Astrocyte (in vitro differentiated cells and primary cell): ENCODE measurements around the gene KSR2.

ENCODE experiments used
- EZH2 ChIP-seq: IDR thresholded peaks from 2 replicates; pipeline ENCODE4 v1.6.1; 2012; ENCODE audit warnings: mild to moderate bottlenecking, low read length, inconsistent platforms; ENCODE audit not compliant: insufficient read depth
- TF ChIP-seq, protein P1 (sequence below): IDR thresholded peaks from 2 replicates; pipeline ENCODE4 v1.5.1; 2011; ENCODE audit warnings: low read depth, mild to moderate bottlenecking, inconsistent platforms, low read length, moderate library complexity; ENCODE audit not compliant: insufficient read depth

GRCh38 chr12:117563706-117564105, 405.1 kb downstream of the KSR2 start:
- TF ChIP-seq, protein P1, sequence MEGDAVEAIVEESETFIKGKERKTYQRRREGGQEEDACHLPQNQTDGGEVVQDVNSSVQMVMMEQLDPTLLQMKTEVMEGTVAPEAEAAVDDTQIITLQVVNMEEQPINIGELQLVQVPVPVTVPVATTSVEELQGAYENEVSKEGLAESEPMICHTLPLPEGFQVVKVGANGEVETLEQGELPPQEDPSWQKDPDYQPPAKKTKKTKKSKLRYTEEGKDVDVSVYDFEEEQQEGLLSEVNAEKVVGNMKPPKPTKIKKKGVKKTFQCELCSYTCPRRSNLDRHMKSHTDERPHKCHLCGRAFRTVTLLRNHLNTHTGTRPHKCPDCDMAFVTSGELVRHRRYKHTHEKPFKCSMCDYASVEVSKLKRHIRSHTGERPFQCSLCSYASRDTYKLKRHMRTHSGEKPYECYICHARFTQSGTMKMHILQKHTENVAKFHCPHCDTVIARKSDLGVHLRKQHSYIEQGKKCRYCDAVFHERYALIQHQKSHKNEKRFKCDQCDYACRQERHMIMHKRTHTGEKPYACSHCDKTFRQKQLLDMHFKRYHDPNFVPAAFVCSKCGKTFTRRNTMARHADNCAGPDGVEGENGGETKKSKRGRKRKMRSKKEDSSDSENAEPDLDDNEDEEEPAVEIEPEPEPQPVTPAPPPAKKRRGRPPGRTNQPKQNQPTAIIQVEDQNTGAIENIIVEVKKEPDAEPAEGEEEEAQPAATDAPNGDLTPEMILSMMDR: no peak
- no peak for TF ChIP-seq EZH2
